ENCODE data around the gene MYH7. TPM values are rescaled to one million over a fixed set of nuclear protein-coding genes. Genes with fewer than 3 reads are reported as not detected.

The MYH7 gene
- polyA plus RNA-seq, 2 of the 4 experiments (the other 2 are of a cell fraction), result not detected

- no peak overlapping the region for H3K27ac ChIP-seq
- DNase-seq (ENCODE audit: low read depth in 1 of 2, low spot score in 1 of 2) (no peak), FAIRE-seq (no peak), ATAC-seq (no peak)
- no peak for TF ChIP-seq EHMT2 (IDR thresholded peaks at IDR 0.05; ENCODE audit: low read depth)
- no peak for TF ChIP-seq ESRRA (IDR thresholded peaks at IDR 0.05; ENCODE audit: borderline replicate concordance, low read length)
- no peak for TF ChIP-seq CBX2 (IDR thresholded peaks at IDR 0.05; ENCODE audit: borderline replicate concordance, low read depth)
- TF ChIP-seq NPAS2 (CRISPR knock-in tag; IDR thresholded peaks at IDR 0.05; ENCODE audit: borderline replicate concordance), result no peak
- H3K4me2 ChIP-seq, result no peak overlapping the region
- H3K4me1 ChIP-seq, result no peaks in the 10 kb centered on the region
- POLR2A ChIA-PET, result no interaction called here
- CTCF ChIA-PET, result interaction anchor here (0.9 to 3.6 kb wide), 7 partner anchors 16 to 135 kb away, joined by 3 to 21 read pairs (median 5); no protein-coding TSS in a partner anchor
- no peak overlapping the region for H3K4me3 ChIP-seq
- WGBS (ENCODE audit: missing lambda C conversion rate), result 49% methylated on average over 15 of the region's 15 CpGs
- H3K9me3 ChIP-seq, result no peaks in the 10 kb centered on the region
Observed at GRCh38 chr14:23436327-23437132, 1.1 kb upstream of the MYH7 start.

GRCh38 chr14:23434488-23435222 lies 805 bp downstream of the MYH7 start:
- no peak for FAIRE-seq

GRCh38 chr14:23433457-23433856 lies 2.0 kb downstream of the MYH7 start:
- FAIRE-seq, result no peak
- H3K4me1 ChIP-seq, result no peaks in the 10 kb centered on the region
- no peak overlapping the region for H3K27ac ChIP-seq
- POLR2A ChIA-PET, result no interaction called here
- CTCF ChIA-PET, result interaction anchor here (0.8 to 1.1 kb wide), 3 partner anchors 9 to 130 kb away, joined by 3 read pairs; no protein-coding TSS in a partner anchor
- ATAC-seq, result no peak
- H3K4me3 ChIP-seq, result no peak overlapping the region
- WGBS (ENCODE audit: missing lambda C conversion rate), result 53% methylated on average over 8 of the region's 10 CpGs
- no peak for DNase-seq (ENCODE audit: low read depth in 1 of 2, low spot score in 1 of 2)
- H3K9me3 ChIP-seq, result no peaks in the 10 kb centered on the region
- no peak overlapping the region for H3K4me2 ChIP-seq
- TF ChIP-seq GATA3 (IDR thresholded peaks at IDR 0.05; ENCODE audit: borderline replicate concordance) (no peak), CEBPB (IDR thresholded peaks at IDR 0.05) (no peak), CHD4 (IDR thresholded peaks at IDR 0.05; ENCODE audit: borderline replicate concordance) (no peak), NPAS2 (CRISPR knock-in tag; IDR thresholded peaks at IDR 0.05; ENCODE audit: borderline replicate concordance) (no peak), CTCF (IDR thresholded peaks at IDR 0.05) (no peak), RNF2 (IDR thresholded peaks at IDR 0.05; ENCODE audit: borderline replicate concordance, low read depth) (no peak), ZFP36 (IDR thresholded peaks at IDR 0.05; ENCODE audit: borderline replicate concordance, partially characterized antibody) (no peak), JUNB (IDR thresholded peaks at IDR 0.05) (no peak), PHF8 (IDR thresholded peaks at IDR 0.05; ENCODE audit: borderline replicate concordance, low read depth) (no peak), ELK1 (IDR thresholded peaks at IDR 0.05; ENCODE audit: low read depth, low read length) (no peak), ZSCAN20 (CRISPR knock-in tag; IDR thresholded peaks at IDR 0.05) (no peak), RARB (CRISPR knock-in tag; IDR thresholded peaks at IDR 0.05) (no peak), HOXB13 (CRISPR knock-in tag; IDR thresholded peaks at IDR 0.05; ENCODE audit: low read depth) (no peak), CHD2 (IDR thresholded peaks at IDR 0.05; ENCODE audit: low read length, partially characterized antibody) (no peak), BHLHE40 (IDR thresholded peaks at IDR 0.05; ENCODE audit: low read depth, low read length) (no peak), FOSL2 (IDR thresholded peaks at IDR 0.05) (no peak), FOSL2 (CRISPR knock-in tag; IDR thresholded peaks at IDR 0.05) (no peak)

More at GRCh38 chr14:23434488-23435222, 805 bp downstream of the MYH7 start:
- ChIA-PET POLR2A (no interaction called here), CTCF (interaction anchor here (1.1 to 3.6 kb wide), 2 partner anchors 8 to 55 kb away, joined by 3 to 21 read pairs; no protein-coding TSS in a partner anchor)
- no peak overlapping the region for H3K4me2 ChIP-seq
- no peaks in the 10 kb centered on the region for H3K4me1 ChIP-seq
- H3K27ac ChIP-seq, result no peak overlapping the region
- DNase-seq (ENCODE audit: low read depth in 1 of 2, low spot score in 1 of 2), result no peak
- TF ChIP-seq ELK1 (IDR thresholded peaks at IDR 0.05; ENCODE audit: low read depth, low read length) (no peak), POLR2AphosphoS2 (conservative IDR thresholded peaks at IDR 0.05; ENCODE audit: low read length) (no peak), TFCP2L1 (CRISPR knock-in tag; IDR thresholded peaks at IDR 0.05) (no peak), EHMT2 (IDR thresholded peaks at IDR 0.05; ENCODE audit: low read depth) (no peak), RCOR1 (IDR thresholded peaks at IDR 0.05; ENCODE audit: low read depth, low read length) (no peak), ZNF302 (CRISPR knock-in tag; IDR thresholded peaks at IDR 0.05) (no peak), JUNB (IDR thresholded peaks at IDR 0.05) (no peak), BHLHE40 (IDR thresholded peaks at IDR 0.05; ENCODE audit: low read depth, low read length) (no peak)
- no peak for ATAC-seq
- H3K9me3 ChIP-seq, result no peaks in the 10 kb centered on the region
- 6% methylated on average over 8 of the region's 8 CpGs for WGBS (ENCODE audit: missing lambda C conversion rate)
- no peak overlapping the region for H3K4me3 ChIP-seq

Measured in A549 (cell line).